H4 (cell line): ENCODE data around the gene TBC1D4. TPM values are rescaled to one million over a fixed set of nuclear protein-coding genes. Genes with fewer than 3 reads are reported as not detected.
A peak's percentile ranks its signal among the peaks of the same experiment; 100 is the strongest.
"Not testable (repeated sequence)": the region's sequence is repeated elsewhere in the genome, so short reads cannot be mapped to it uniquely, and the experiment has no call there.

Experiments used
- DNase-seq: peaks from one replicate; pipeline ENCODE4 v3.0.0-alpha.2; 2015; ENCODE audit warnings: low spot score
- total RNA-seq: library from RNA; depleted of rRNA; stranded (reverse); fragments of >200 nt; shearing (Covaris generic); gene quantifications from 2 replicates; pipeline ENCODE4 v1.2.3, GENCODE V29; 2014

The TBC1D4 gene
- total RNA-seq, 1 experiment from 2014 or later, result 4.1 TPM

DNA sequence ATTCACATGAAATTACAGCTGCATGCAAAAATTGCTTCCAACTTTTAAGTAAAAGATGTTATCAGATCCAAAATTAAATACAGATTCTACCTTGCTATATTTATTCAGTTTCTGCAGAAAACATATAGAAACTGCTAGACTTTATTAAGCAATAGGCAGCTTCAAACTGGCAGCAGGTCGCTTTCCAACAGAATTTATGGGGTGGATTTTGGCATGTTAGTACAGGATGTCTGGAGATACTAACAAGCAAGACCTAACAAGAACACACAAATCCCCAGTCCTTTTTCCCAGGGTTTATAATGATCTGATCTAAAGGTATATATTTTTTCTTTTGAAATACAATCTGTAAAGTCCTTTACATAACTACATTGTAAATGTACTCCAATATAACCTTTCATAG, 27.5 kb downstream of the TBC1D4 start:
- no peak for DNase-seq

GRCh38 chr13:75452564-75452963, 29.4 kb downstream of the TBC1D4 start:
- no peak for DNase-seq

DNA sequence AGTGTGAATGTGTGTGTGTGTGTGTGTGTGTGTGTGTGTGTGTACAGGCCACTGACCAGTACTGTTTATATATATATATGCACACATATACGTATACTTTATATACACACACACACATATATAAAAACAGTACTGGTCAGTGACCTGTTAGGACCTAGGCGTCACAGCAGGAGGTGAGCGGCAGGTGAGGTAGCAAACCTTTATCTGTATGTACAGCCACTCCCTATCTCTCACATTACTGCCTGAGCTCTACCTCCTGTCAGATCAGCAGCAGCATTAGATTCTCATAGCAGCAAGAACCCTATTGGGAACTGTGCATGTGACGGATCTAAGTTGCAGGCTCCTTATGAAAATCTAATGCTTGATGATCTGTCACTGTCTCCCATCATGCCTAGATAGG, 34.5 kb downstream of the TBC1D4 start:
- DNase-seq, result no peak

- no peak for DNase-seq
These were observed 35.1 kb downstream of the TBC1D4 start for GRCh38 chr13:75446874-75447273.

- no peak for DNase-seq
These were observed 36.1 kb downstream of the TBC1D4 start for GRCh38 chr13:75445717-75446499.

- DNase-seq, result no peak
These were observed 38.0 kb downstream of the TBC1D4 start for GRCh38 chr13:75444016-75444415.

GRCh38 chr13:75443356-75443958, 38.5 kb downstream of the TBC1D4 start:
- DNase-seq, result no peak

- DNase-seq, result peak; percentile 7
These were observed 39.2 kb downstream of the TBC1D4 start for GRCh38 chr13:75442736-75443234.

GRCh38 chr13:75440100-75440499, 41.9 kb downstream of the TBC1D4 start:
- no peak for DNase-seq

- DNase-seq, result no peak
These were observed 44.2 kb downstream of the TBC1D4 start for GRCh38 chr13:75437582-75438318.

- DNase-seq, result not testable (repeated sequence)
These were observed 47.8 kb downstream of the TBC1D4 start for GRCh38 chr13:75434126-75434525.

- DNase-seq, result no peak
These were observed 49.1 kb downstream of the TBC1D4 start for GRCh38 chr13:75432811-75433244.

DNA sequence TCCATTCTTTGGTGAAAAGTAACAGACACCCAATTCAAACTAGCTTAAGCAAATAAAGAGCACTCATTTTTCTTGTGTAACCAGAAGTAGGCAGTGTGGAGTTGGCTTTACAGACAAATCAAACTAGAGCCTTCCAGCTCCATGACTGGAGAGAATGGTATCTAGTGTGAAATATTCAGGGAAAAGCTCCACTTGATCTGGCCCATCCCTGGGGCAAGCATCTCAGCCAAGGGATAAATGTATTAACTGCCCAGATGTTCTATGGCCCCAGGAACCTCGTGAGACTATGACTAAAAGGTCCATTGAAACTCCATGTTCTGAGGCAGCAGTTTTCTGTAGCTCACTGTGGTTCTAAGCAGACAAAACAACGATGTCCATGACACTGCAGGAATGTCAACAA, 49.9 kb downstream of the TBC1D4 start:
- DNase-seq, result peak; percentile 12

- no peak for DNase-seq
These were observed 51.3 kb downstream of the TBC1D4 start for GRCh38 chr13:75430436-75431209.

DNA sequence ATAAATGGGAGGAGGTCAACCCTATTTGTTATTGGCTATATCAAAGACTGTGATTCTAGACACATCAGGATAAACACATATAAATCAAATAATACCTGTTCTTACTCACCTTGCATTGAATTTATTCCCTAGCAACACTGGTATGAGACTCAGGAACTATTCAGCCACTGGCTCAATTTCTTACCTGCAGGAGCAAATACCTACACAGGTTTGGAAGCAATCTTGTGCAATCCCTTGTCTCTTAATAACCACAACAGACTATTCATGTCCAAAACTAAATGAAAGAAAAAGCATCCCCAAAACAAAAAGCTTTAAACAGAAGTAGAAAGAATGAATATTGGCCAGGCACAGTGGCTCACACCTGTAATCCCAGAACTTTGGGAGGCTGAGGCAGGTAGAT, 55.5 kb downstream of the TBC1D4 start:
- no peak for DNase-seq

GRCh38 chr13:75425216-75426009, 56.6 kb downstream of the TBC1D4 start:
- DNase-seq, result no peak

GRCh38 chr13:75423946-75424345, 58.0 kb downstream of the TBC1D4 start:
- no peak for DNase-seq

- no peak for DNase-seq
These were observed 59.9 kb downstream of the TBC1D4 start for GRCh38 chr13:75422028-75422427.

- no peak for DNase-seq
These were observed 60.8 kb downstream of the TBC1D4 start for GRCh38 chr13:75421133-75421532.

DNA sequence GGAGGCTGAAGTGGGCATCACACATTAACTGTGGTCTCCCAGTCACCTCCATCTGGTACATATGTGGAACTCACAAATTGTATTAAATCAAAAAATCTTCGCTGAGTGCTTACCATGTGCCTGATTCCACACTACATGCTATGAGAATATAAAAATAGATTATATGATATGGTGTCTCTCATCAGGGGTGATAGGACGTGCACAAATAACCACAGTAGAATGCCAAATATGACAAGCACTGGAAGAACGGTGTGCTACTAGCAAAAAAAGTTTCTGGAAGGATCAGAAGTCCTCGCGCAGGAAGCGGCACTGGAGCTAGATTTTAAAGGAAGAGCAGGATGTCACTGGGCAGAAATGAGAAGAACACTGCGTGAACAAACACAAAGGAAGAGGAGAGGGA, 62.3 kb downstream of the TBC1D4 start:
- DNase-seq, result no peak

GRCh38 chr13:75418997-75419396, 63.0 kb downstream of the TBC1D4 start:
- DNase-seq, result no peak
